B cell (primary cell): ENCODE measurements around the gene TOP2A. TPM values are rescaled to one million over a fixed set of nuclear protein-coding genes. Genes with fewer than 3 reads are reported as not detected.

Source experiments
- ATAC-seq: fragments of 200-7000 bp; cut with Tn5 transposase; one replicate; pipeline ENCODE4 v1.10.0; 2021; ENCODE audit warnings: low read depth, mild to moderate bottlenecking, moderate number of reproducible peaks, moderate library complexity
- CTCF ChIA-PET: fragments of 350-600 bp; sonication (Branson Sonifier 250); formaldehyde crosslinking; loops from one replicate; lab custom pipeline; 2021; ENCODE audit warnings: antibody characterized with exemption, inconsistent platforms; lab: Charles Lee
- POLR2A ChIA-PET: fragments of 350-600 bp; sonication (Branson Sonifier 250); formaldehyde crosslinking; loops from one replicate; lab custom pipeline; 2021; ENCODE audit warnings: antibody characterized with exemption; lab: Charles Lee
- DNase-seq: peaks from one replicate; pipeline ENCODE4 v3.0.0; 2013
- H2AFZ ChIP-seq: 2 replicates; pipeline ENCODE4 v1.6.1; 2012; ENCODE audit warnings: mild to moderate bottlenecking, low read depth, low read length; ENCODE audit not compliant: insufficient read depth, poor library complexity, severe bottlenecking
- H3K27ac ChIP-seq, 2 donors: 1 replicate in 1 of 2; 2 replicates in 1 of 2; pipeline ENCODE4 v1.5.1; 2012 to 2013; ENCODE audit warnings: low read length in 2 of 2, mild to moderate bottlenecking in 2 of 2, moderate library complexity in 1 of 2
- H3K27me3 ChIP-seq, 4 experiments: fragments of 200-600 bp in 1 of 4; sonication (generic) in 1 of 4; replicated peaks in 1 of 4; 1 replicate in 2 of 4; 2 replicates in 2 of 4; pipeline versions ENCODE4 v1.6.1 to v1.7.0; 2013 to 2016; ENCODE audit warnings: low read length in 3 of 4, mild to moderate bottlenecking in 2 of 4, mixed read lengths in 1 of 4, moderate library complexity in 1 of 4; ENCODE audit not compliant: insufficient read depth in 4 of 4, control insufficient read depth in 3 of 4; ENCODE audit errors: control extremely low read depth in 1 of 4
- H3K36me3 ChIP-seq, 2 experiments: replicated peaks in 1 of 2; 1 replicate in 1 of 2; 2 replicates in 1 of 2; pipeline versions ENCODE4 v1.6.1 to v1.7.1; 2013; ENCODE audit warnings: low read length in 1 of 2; ENCODE audit not compliant: insufficient read depth in 2 of 2, control insufficient read depth in 1 of 2; ENCODE audit errors: control extremely low read depth in 1 of 2, extremely low read depth in 1 of 2
- H3K4me1 ChIP-seq, 2 donors: fragments of 200-600 bp in 1 of 2; sonication (generic) in 1 of 2; 1 replicate in 1 of 2; 2 replicates in 1 of 2; pipeline versions ENCODE4 v1.5.1 to v1.6.1; 2013 to 2017; ENCODE audit warnings: low read length in 2 of 2; ENCODE audit not compliant: control insufficient read depth in 2 of 2, insufficient read depth in 2 of 2
- H3K4me2 ChIP-seq: replicated peaks from 2 replicates; pipeline ENCODE3; 2012; ENCODE audit warnings: mild to moderate bottlenecking, low read depth, low read length; ENCODE audit not compliant: poor library complexity, severe bottlenecking
- H3K4me3 ChIP-seq, 5 experiments: fragments of 200-600 bp in 1 of 5; sonication (generic) in 1 of 5; 1 replicate in 3 of 5; 2 replicates in 2 of 5; pipeline versions ENCODE4 v1.5.1 to v1.7.0; 2011 to 2016; ENCODE audit warnings: low read length in 4 of 5, mild to moderate bottlenecking in 4 of 5, low read depth in 2 of 5, control low read depth in 1 of 5, moderate library complexity in 1 of 5; ENCODE audit not compliant: insufficient read depth in 1 of 5; ENCODE audit errors: control extremely low read depth in 1 of 5, extremely low read depth in 1 of 5
- H3K79me2 ChIP-seq: fragments of 200-600 bp; sonication (generic); one replicate; pipeline ENCODE4 v1.6.0; 2016; ENCODE audit warnings: low read length; ENCODE audit not compliant: control insufficient read depth, insufficient read depth
- H3K9ac ChIP-seq: fragments of 200-600 bp; sonication (generic); 2 replicates; pipeline ENCODE4 v1.6.1; 2017; ENCODE audit warnings: mild to moderate bottlenecking, low read length, moderate library complexity
- H3K9me3 ChIP-seq, 3 donors: one replicate each; pipeline versions ENCODE4 v1.6.1 to v1.7.1; 2013; ENCODE audit warnings: low read length in 2 of 3; ENCODE audit not compliant: control insufficient read depth in 2 of 3, insufficient read depth in 1 of 3; ENCODE audit errors: control extremely low read depth in 1 of 3
- H4K20me1 ChIP-seq: 2 replicates; pipeline ENCODE4 v1.6.0; 2012; ENCODE audit warnings: mild to moderate bottlenecking, low read length; ENCODE audit not compliant: insufficient read depth, control insufficient read depth, poor library complexity, severe bottlenecking
- H3K27ac Mint-ChIP-seq: one replicate; pipeline ENCODE4 v1.8.0; 2021; ENCODE audit warnings: mixed read lengths
- H3K27me3 Mint-ChIP-seq: one replicate; pipeline ENCODE4 v1.8.0; 2021; ENCODE audit warnings: mixed read lengths
- H3K4me1 Mint-ChIP-seq: one replicate; pipeline ENCODE4 v1.8.0; 2021; ENCODE audit warnings: mixed read lengths
- H3K4me3 Mint-ChIP-seq: one replicate; pipeline ENCODE4 v1.8.0; 2021; ENCODE audit warnings: mixed read lengths
- H3K9me3 Mint-ChIP-seq: one replicate; pipeline ENCODE4 v1.8.0; 2022; ENCODE audit warnings: mixed read lengths; ENCODE audit not compliant: insufficient read depth
- CTCF ChIP-seq: fragments of 200-600 bp; IDR thresholded peaks from one replicate; pipeline ENCODE4 v1.8.0; 2022; ENCODE audit warnings: antibody characterized with exemption, mild to moderate bottlenecking
- EZH2 ChIP-seq: IDR thresholded peaks from 2 replicates; pipeline ENCODE4 v1.6.1; 2012; ENCODE audit warnings: borderline replicate concordance, low read depth, mild to moderate bottlenecking, moderate library complexity, low read length; ENCODE audit not compliant: insufficient read depth, poor library complexity, severe bottlenecking
- WGBS: methylation state at CpG from one replicate; pipeline ENCODE4 v1.1.5; 2013; ENCODE audit warnings: missing lambda C conversion rate; ENCODE audit not compliant: insufficient coverage; 5-methylcytosine and 5-hydroxymethylcytosine counted together
- intact Hi-C: fragments of 100-400 bp; cut with micrococcal nuclease; formaldehyde crosslinking; loops from one replicate; pipeline ENCODE4 v1.10.0; 2022
- polyA plus RNA-seq: library from polyadenylated mRNA; depleted of rRNA; stranded (reverse); fragments of >200 nt; gene quantifications from 2 replicates; pipeline ENCODE4 v1.2.3, GENCODE V29; 2012
- total RNA-seq, 2 donors: library from RNA; stranded (reverse); fragments of 120-200 nt in 1 of 2; gene quantifications; 1 replicate in 1 of 2; 2 replicates in 1 of 2; pipeline versions ENCODE4 v1.2.3 to v1.2.4, GENCODE V29; 2013 to 2022

TOP2A gene
- total and polyA plus RNA-seq, 2 donors (not counting 1 experiment from before 2014, with no cell fraction given), result 0.36 to 3.1 TPM

DNA sequence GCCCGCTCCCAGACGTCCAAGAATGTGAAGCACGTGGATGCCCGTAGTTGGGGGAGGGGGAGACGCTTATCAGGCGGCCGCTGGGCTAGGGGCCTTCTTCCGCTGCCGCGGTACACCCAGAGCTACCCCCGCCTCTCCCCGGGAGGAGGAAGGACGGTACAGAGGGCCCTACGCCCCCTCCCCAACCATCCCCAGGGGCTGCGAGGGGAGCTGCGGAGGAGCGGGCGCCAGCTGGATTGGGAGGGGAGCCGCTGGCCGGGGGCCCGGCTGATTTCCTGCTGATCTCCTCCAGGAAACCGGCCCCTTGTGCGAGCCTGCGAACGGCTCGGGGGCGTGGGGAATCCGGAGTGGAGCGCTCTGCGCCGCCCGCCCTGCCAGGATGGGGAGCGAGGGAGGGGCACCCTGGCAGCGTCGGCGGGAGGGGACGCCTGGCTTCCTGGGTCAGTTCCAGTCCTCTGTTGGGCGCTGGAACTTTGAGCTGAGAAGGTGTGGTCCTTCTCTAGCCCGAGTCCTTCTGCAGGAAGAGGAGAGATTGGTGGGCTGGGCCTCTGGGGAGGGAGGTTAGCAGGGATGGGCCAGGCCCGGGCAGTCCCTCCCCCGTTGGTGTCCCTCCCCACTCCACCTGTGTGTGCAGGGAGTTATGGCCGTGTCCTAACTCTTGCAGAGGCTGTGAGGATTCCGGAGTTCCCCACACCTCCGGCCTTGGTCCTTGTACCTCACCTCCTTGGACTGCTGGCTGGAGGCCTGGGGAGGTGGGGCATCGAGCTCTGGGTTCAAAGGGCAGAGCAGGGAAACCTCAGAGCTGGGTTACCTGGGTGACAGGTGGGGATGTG, 72.3 kb downstream of the TOP2A start:
- Mint-ChIP-seq H3K4me3 (peak overlapping the region; percentile 91), H3K27ac (peak overlapping the region; percentile 78), H3K9me3 (no peaks in the 10 kb centered on the region), H3K4me1 (peaks cover 79% of the 10 kb centered on the region), H3K27me3 (no peaks in the 10 kb centered on the region)
- TF ChIP-seq CTCF (no peak), EZH2 (no peak)
- Histone ChIP-seq H3K36me3 (peaks cover 0 to 20% of the 10 kb centered on the region in 2 experiments), H3K4me1 (peaks cover 65 to 78% of the 10 kb centered on the region in 2 donors), H3K4me2 (peak overlapping the region; percentile 100), H4K20me1 (peaks cover 42% of the 10 kb centered on the region), H2AFZ (no peak overlapping the region), H3K27me3 (no peaks in the 10 kb centered on the region), H3K9me3 (no peaks in the 10 kb centered on the region), H3K79me2 (peaks cover 62% of the 10 kb centered on the region), H3K4me3 (peak overlapping the region in 4 of 5 experiments; percentile 31 to 55 (median 46)), H3K27ac (peak overlapping the region; percentile 49 to 68), H3K9ac (peak overlapping the region; percentile 61)
- DNase-seq (peak; percentile 55), ATAC-seq (no peak)
- intact Hi-C loops, result no loop called here
- 8% methylated on average over 27 of the region's 45 CpGs for WGBS
- POLR2A ChIA-PET, result interaction anchor here (0.5 to 8.4 kb wide), 5 partner anchors 9 to 31 kb away, joined by 3 to 96 read pairs (median 6); no protein-coding TSS in a partner anchor
- CTCF ChIA-PET, result interaction anchor here (0.8 to 8.3 kb wide), 7 partner anchors 10 to 127 kb away, joined by 3 to 119 read pairs (median 10); partner anchors contain the start of gene TOP2A
